Activated naive CD8-positive, alpha-beta T cell treated with anti-CD3 and anti-CD28 coated beads, Interleukin-2, amount 10 ng/mL, durations not matched to agents 7 days and 5 days (primary cell): ENCODE measurements around the gene MAGI1. TPM values are rescaled to one million over a fixed set of nuclear protein-coding genes. Genes with fewer than 3 reads are reported as not detected.

Source experiments
- ATAC-seq: fragments of 150-1000 bp; cut with Tn5 transposase; one replicate; pipeline ENCODE4 v1.10.0; 2021; ENCODE audit warnings: low read depth, moderate library complexity
- POLR2A ChIA-PET: fragments of 350-600 bp; sonication (Branson Sonifier 250); formaldehyde crosslinking; loops from one replicate; lab custom pipeline; 2021; ENCODE audit warnings: antibody characterized with exemption; lab: Charles Lee
- DNase-seq: peaks from one replicate; pipeline ENCODE4 v3.0.0; 2021
- H3K27ac Mint-ChIP-seq: one replicate; pipeline ENCODE4 v1.8.0; 2022; ENCODE audit warnings: mild to moderate bottlenecking, mixed read lengths
- H3K27me3 Mint-ChIP-seq: one replicate; pipeline ENCODE4 v1.8.0; 2022; ENCODE audit warnings: mild to moderate bottlenecking, moderate library complexity, mixed read lengths
- H3K36me3 Mint-ChIP-seq: one replicate; pipeline ENCODE4 v1.8.0; 2021; ENCODE audit warnings: mild to moderate bottlenecking, mixed read lengths
- H3K4me1 Mint-ChIP-seq: one replicate; pipeline ENCODE4 v1.8.0; 2021; ENCODE audit warnings: mixed read lengths
- H3K4me3 Mint-ChIP-seq: one replicate; pipeline ENCODE4 v1.8.0; 2022; ENCODE audit warnings: mild to moderate bottlenecking, moderate library complexity, mixed read lengths
- H3K9me3 Mint-ChIP-seq: one replicate; pipeline ENCODE4 v1.8.0; 2021; ENCODE audit warnings: mixed read lengths
- total RNA-seq, 2 experiments: library from RNA; stranded (reverse); gene quantifications; one replicate each; pipeline ENCODE4 v1.2.3, GENCODE V29; 2021

MAGI1 gene
- total RNA-seq, 2 experiments from 2014 or later, result not detected

DNA sequence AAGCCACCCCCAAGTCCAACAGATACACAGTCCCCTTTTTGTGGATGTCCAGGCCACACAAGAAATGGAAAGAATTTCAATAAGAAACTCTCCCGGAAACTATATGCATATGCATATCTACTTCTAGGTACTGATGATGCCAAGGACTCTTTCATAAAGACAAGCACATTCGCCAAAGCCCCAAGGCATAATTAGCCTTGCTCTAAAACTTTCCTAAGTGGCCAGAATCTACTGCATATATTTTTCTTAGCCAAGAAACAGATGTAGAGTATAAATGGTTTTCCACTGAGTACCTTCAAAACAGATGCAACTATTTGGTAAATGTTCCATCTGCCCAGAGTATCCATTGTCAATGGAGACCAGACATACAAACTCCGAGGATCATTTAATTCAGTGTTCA is 73.9 kb downstream of the MAGI1 start:
- no peak for ATAC-seq
- H3K9me3 Mint-ChIP-seq, result no peaks in the 10 kb centered on the region
- no peak overlapping the region for H3K4me3 Mint-ChIP-seq
- H3K36me3 Mint-ChIP-seq, result no peaks in the 10 kb centered on the region
- no peaks in the 10 kb centered on the region for H3K27me3 Mint-ChIP-seq
- POLR2A ChIA-PET, result no interaction called here
- H3K27ac Mint-ChIP-seq, result no peak overlapping the region
- H3K4me1 Mint-ChIP-seq, result peaks cover 3% of the 10 kb centered on the region
- no peak for DNase-seq

- Mint-ChIP-seq H3K36me3 (no peaks in the 10 kb centered on the region), H3K4me3 (no peak overlapping the region), H3K27ac (no peak overlapping the region), H3K27me3 (no peaks in the 10 kb centered on the region), H3K4me1 (peaks cover 3% of the 10 kb centered on the region), H3K9me3 (no peaks in the 10 kb centered on the region)
- POLR2A ChIA-PET, result no interaction called here
- peak; percentile 30 for ATAC-seq
- DNase-seq, result no peak
Observed at GRCh38 chr3:65963787-65964677, 74.7 kb downstream of the MAGI1 start.

DNA sequence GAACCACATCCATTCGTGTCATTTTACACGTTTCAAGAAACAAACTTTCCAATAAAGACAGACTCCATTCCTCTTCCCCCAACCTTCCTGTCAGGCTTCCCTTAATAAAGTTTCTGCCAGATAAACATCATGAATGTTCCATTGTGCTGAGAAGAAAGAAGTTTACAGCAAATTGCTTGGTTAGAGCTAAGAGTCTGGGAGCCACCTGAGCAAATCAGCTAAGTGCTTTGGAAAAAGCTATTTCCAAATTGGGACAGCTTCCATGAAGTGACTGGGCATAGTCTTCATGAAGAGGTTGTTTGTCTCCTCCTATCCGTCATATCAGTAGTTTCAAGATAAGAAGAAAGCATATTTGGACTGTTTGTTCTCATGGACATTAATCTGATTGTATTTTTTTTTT is 77.0 kb downstream of the MAGI1 start:
- no peak for DNase-seq
- Mint-ChIP-seq H3K4me3 (no peak overlapping the region), H3K4me1 (peaks cover 3% of the 10 kb centered on the region), H3K27me3 (no peaks in the 10 kb centered on the region), H3K9me3 (no peaks in the 10 kb centered on the region), H3K27ac (no peak overlapping the region), H3K36me3 (no peaks in the 10 kb centered on the region)
- no peak for ATAC-seq
- POLR2A ChIA-PET, result no interaction called here

DNA sequence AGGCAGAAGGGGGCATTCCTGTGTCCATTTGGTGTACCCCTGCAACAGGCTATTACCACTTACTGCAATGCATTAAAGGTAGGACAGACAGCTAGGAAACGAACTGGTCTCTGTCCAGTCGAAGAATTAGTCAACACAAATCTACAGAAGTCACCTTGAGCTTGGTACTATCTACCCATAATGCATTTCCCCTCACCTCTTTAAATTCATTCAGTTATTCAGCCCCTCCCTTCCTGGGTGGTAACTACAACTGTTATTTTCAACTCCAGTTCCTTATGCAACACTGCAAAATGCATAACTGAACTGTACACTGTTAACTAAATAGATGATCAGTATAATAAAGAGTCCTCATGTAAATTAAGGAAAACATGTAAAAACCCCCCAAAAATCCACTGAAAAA is 77.6 kb downstream of the MAGI1 start:
- H3K9me3 Mint-ChIP-seq, result no peaks in the 10 kb centered on the region
- H3K4me3 Mint-ChIP-seq, result no peak overlapping the region
- ATAC-seq (no peak), DNase-seq (no peak)
- H3K27ac Mint-ChIP-seq, result no peak overlapping the region
- H3K36me3 Mint-ChIP-seq, result no peaks in the 10 kb centered on the region
- POLR2A ChIA-PET, result no interaction called here
- peaks cover 3% of the 10 kb centered on the region for H3K4me1 Mint-ChIP-seq
- no peaks in the 10 kb centered on the region for H3K27me3 Mint-ChIP-seq

DNA sequence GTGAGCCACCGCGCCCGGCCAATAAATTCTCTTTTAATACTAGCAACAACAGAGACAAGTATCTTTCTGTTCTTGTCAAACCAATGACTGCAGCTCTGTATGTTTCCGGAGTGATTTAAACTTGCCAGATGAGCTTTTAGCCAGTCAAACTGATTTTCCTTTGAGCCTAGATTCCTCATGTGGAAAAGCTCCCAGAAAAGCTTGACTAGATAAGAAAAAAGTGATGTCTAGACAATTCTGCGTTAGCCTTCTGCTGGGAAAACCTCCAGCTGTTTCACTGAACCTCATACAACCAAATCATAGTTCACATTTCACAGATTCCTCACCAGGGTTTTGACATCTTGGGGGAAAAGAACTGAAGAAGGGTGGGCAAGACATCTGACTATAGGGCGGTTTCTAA is 78.6 kb downstream of the MAGI1 start:
- POLR2A ChIA-PET, result no interaction called here
- ATAC-seq, result no peak
- H3K27me3 Mint-ChIP-seq, result no peaks in the 10 kb centered on the region
- peaks cover 3% of the 10 kb centered on the region for H3K4me1 Mint-ChIP-seq
- DNase-seq, result no peak
- no peak overlapping the region for H3K27ac Mint-ChIP-seq
- H3K36me3 Mint-ChIP-seq, result no peaks in the 10 kb centered on the region
- H3K9me3 Mint-ChIP-seq, result no peaks in the 10 kb centered on the region
- no peak overlapping the region for H3K4me3 Mint-ChIP-seq

GRCh38 chr3:65958216-65958615 is 80.5 kb downstream of the MAGI1 start:
- ATAC-seq (no peak), DNase-seq (no peak)
- peaks cover 1% of the 10 kb centered on the region for H3K9me3 Mint-ChIP-seq
- H3K36me3 Mint-ChIP-seq, result no peaks in the 10 kb centered on the region
- H3K27ac Mint-ChIP-seq, result no peak overlapping the region
- no peak overlapping the region for H3K4me3 Mint-ChIP-seq
- H3K4me1 Mint-ChIP-seq, result no peaks in the 10 kb centered on the region
- peaks cover 3% of the 10 kb centered on the region for H3K27me3 Mint-ChIP-seq
- POLR2A ChIA-PET, result no interaction called here

GRCh38 chr3:65955792-65956477 is 82.8 kb downstream of the MAGI1 start:
- H3K4me1 Mint-ChIP-seq, result no peaks in the 10 kb centered on the region
- ATAC-seq (no peak), DNase-seq (no peak)
- H3K27ac Mint-ChIP-seq, result no peak overlapping the region
- POLR2A ChIA-PET, result no interaction called here
- peaks cover 1% of the 10 kb centered on the region for H3K9me3 Mint-ChIP-seq
- H3K36me3 Mint-ChIP-seq, result no peaks in the 10 kb centered on the region
- H3K4me3 Mint-ChIP-seq, result no peak overlapping the region
- H3K27me3 Mint-ChIP-seq, result peaks cover 3% of the 10 kb centered on the region

DNA sequence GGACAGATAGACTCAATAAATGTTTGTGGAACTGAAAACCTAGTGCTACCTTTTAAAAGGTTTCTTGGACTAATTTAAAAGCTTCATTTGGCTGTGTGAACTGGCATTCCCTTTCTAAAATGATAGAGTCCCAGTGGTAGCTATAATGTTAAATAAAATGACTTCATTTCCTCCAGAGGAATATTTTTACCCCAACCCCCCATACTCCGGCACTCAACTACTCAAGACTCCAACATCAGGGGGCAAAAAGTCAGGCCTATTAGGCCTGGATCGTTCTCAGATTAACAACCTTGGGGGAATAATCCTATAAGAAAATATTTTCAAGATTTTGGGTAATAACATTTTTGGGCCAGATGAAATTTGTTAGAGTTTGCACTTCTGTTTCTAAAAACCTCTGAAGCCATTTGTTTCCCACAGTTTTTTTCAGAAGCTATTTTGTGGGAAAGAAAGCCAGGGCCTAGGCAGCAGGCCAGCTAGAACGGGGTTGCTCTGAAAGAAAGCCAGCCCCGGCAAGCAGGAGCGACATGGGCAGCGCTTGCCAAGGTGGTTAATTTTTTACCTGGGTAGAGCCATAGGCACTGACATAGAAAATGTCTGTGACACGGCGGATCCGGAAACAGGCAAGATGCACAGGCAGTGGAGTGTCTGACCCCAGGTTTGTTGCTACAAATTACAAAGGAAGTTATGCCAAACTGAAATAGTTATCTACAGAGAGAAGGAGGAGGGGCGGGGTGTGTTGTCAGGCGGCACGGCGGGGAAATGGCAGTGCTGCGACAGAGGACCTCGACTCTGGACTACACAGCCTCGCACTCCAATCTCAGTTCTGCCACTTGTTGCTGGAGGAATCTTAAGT is 84.6 kb downstream of the MAGI1 start:
- H3K9me3 Mint-ChIP-seq, result peaks cover 1% of the 10 kb centered on the region

DNA sequence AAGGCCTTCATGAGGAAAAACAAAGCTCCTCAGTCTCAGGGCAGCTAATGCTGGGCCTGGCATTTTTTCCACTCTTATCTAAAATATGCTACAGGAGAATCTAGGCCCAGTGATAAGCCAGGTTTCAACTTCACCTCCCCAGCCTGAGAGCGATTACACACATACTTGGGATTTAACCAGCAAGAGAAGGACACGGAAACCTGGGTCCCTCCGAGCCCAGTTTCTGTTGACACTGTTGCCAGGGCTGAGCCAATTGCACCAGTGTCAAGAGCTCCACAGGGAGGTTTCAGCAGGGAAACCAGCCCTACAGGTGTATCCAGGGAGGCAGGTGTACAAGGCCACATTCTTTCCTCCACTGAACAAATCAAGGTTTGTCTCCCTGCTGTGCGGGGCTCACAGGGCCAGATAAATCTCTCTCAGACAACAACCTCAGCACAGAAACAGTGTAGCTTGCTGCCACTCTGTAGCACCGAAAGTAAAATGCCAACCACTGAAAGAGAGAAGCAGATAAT is 85.4 kb downstream of the MAGI1 start:
- ATAC-seq (no peak), DNase-seq (no peak)
- Mint-ChIP-seq H3K36me3 (no peaks in the 10 kb centered on the region), H3K9me3 (peaks cover 1% of the 10 kb centered on the region), H3K27me3 (peaks cover 3% of the 10 kb centered on the region), H3K4me3 (no peak overlapping the region), H3K27ac (no peak overlapping the region), H3K4me1 (no peaks in the 10 kb centered on the region)
- POLR2A ChIA-PET, result no interaction called here

More for the DNA sequence above, 84.6 kb downstream of the MAGI1 start:
- H3K4me3 Mint-ChIP-seq, result no peak overlapping the region
- DNase-seq, result no peak
- no peaks in the 10 kb centered on the region for H3K36me3 Mint-ChIP-seq
- no peak for ATAC-seq
- H3K27me3 Mint-ChIP-seq, result peaks cover 3% of the 10 kb centered on the region
- H3K4me1 Mint-ChIP-seq, result no peaks in the 10 kb centered on the region
- POLR2A ChIA-PET, result no interaction called here
- H3K27ac Mint-ChIP-seq, result no peak overlapping the region

GRCh38 chr3:65952842-65953241 is 85.9 kb downstream of the MAGI1 start:
- Mint-ChIP-seq H3K27ac (no peak overlapping the region), H3K9me3 (peaks cover 1% of the 10 kb centered on the region)
- ATAC-seq, result no peak

DNA sequence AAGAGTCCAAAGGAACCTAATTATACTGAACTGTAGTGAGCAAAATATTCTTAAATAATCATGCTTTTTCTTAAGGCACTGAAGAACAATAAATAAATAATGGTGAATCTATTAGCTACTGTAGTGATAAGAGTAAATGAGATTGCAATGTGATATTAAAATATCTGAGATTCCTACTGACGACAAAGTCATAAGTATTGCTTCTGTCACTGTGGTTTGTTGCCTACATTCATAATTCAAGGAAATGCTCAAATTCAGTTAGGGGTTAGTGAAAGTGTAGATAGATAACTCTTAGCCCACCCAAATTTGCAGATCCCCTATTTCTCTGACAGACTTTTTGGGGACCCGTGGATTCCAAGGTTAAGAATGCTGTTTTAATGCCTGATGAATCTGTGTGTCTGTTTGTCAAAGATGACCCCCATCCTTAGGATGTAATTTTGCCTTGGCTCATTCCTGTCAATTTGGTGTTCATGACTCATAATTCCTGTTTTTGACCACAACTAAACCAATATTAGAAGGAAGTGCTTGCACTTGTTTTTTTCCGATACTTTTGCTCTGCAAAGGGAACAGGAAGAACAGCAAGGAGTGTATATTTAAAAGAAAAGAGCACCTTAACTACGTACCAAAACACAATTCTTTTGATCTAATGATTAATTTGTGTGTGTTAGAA is 86.7 kb downstream of the MAGI1 start:
- Mint-ChIP-seq H3K27ac (no peak overlapping the region), H3K27me3 (peaks cover 4% of the 10 kb centered on the region), H3K4me3 (no peak overlapping the region), H3K4me1 (no peaks in the 10 kb centered on the region), H3K9me3 (peaks cover 1% of the 10 kb centered on the region), H3K36me3 (no peaks in the 10 kb centered on the region)
- POLR2A ChIA-PET, result interaction anchor here (0.6 kb wide), 1 partner anchor 39 kb away, joined by 3 read pairs; no protein-coding TSS in a partner anchor
- ATAC-seq (no peak), DNase-seq (no peak)

More at GRCh38 chr3:65952842-65953241, 85.9 kb downstream of the MAGI1 start:
- Mint-ChIP-seq H3K27me3 (peaks cover 4% of the 10 kb centered on the region), H3K4me3 (no peak overlapping the region), H3K4me1 (no peaks in the 10 kb centered on the region), H3K36me3 (no peaks in the 10 kb centered on the region)
- no peak for DNase-seq
- POLR2A ChIA-PET, result no interaction called here

- peaks cover 1% of the 10 kb centered on the region for H3K9me3 Mint-ChIP-seq
- POLR2A ChIA-PET, result no interaction called here
- no peaks in the 10 kb centered on the region for H3K4me1 Mint-ChIP-seq
Observed at GRCh38 chr3:65950340-65951326, 88.1 kb downstream of the MAGI1 start.

More at GRCh38 chr3:65950340-65951326, 88.1 kb downstream of the MAGI1 start:
- DNase-seq (no peak), ATAC-seq (no peak)
- Mint-ChIP-seq H3K4me3 (no peak overlapping the region), H3K36me3 (no peaks in the 10 kb centered on the region), H3K27me3 (peaks cover 4% of the 10 kb centered on the region), H3K27ac (no peak overlapping the region)
